Activated naive CD8-positive, alpha-beta T cell (primary cell): ENCODE data around the gene MSI2.

Experiments
- H3K27ac Mint-ChIP-seq: one replicate; pipeline ENCODE4 v1.8.0; 2021; ENCODE audit warnings: mixed read lengths
- H3K27me3 Mint-ChIP-seq: one replicate; pipeline ENCODE4 v1.8.0; 2021; ENCODE audit warnings: mixed read lengths
- H3K36me3 Mint-ChIP-seq: one replicate; pipeline ENCODE4 v1.8.0; 2021; ENCODE audit warnings: mixed read lengths
- H3K4me1 Mint-ChIP-seq: one replicate; pipeline ENCODE4 v1.8.0; 2021; ENCODE audit warnings: low read depth, mixed read lengths
- H3K4me3 Mint-ChIP-seq: one replicate; pipeline ENCODE4 v1.8.0; 2021; ENCODE audit warnings: mild to moderate bottlenecking, mixed read lengths
- H3K9me3 Mint-ChIP-seq: one replicate; pipeline ENCODE4 v1.8.0; 2021; ENCODE audit warnings: low read depth, mixed read lengths

The MSI2 gene

DNA sequence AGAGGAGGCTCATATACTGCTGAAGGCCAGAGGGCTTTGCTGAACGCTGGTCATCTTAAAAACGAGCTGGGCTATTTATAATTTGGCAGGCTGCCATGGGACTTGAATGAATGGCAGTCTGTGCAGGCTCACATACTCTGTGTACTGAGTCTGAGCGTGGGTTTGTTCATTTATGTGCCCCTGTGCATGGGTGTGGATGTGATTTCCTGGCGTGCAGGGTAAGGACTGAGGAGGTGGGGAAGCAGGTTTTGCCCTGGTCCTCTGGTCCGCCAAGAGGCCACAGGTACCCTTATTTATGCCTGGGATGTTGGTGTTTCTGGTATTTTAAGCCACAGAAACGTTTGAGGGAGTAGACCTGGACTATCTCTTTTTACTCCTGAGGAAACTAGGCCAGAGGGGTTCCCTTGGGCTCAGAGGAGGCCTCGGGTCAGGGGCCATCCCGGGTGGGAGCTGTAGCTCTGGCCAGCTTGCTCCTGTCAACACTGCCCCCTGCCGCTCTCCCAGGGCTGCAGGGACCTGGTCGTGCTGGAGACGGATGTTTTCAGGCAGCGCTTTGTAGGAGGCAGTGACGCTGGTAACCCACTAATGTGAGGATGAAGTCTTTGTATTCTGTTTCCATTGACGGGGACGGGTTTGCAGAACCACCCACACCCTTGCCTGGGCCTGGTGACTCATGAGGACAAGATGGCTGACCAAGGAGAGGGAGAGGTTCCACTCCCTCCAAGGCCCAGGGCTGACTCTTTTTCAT lies 184.4 kb downstream of the MSI2 start:
- H3K27ac Mint-ChIP-seq: peak overlapping the region; percentile 95
- no peaks in the 10 kb centered on the region for H3K27me3 Mint-ChIP-seq
- peaks cover 76% of the 10 kb centered on the region for H3K4me1 Mint-ChIP-seq

DNA sequence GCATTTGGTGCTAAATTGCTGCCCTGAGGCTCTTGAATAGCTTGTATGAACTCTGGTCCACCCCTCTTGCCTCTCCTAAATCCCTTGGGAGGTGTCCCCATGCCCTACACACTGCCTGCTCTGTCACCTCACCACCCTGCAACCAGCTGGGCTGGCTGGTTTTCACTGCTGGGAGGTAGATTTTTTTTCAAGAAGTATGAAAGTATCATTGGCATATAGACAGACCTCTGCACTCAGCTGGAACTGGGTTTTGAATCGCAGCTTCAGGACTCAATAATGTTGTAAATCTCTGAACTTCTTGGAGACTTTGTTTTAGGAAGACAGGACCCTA lies 184.9 kb downstream of the MSI2 start:
- Mint-ChIP-seq H3K27me3 (no peaks in the 10 kb centered on the region), H3K36me3 (peaks cover 7% of the 10 kb centered on the region), H3K4me3 (peak overlapping the region; percentile 77), H3K27ac (peak overlapping the region; percentile 95), H3K9me3 (no peaks in the 10 kb centered on the region), H3K4me1 (peaks cover 75% of the 10 kb centered on the region)

More for the DNA sequence above, 184.4 kb downstream of the MSI2 start:
- Mint-ChIP-seq H3K36me3 (peaks cover 11% of the 10 kb centered on the region), H3K4me3 (peak overlapping the region; percentile 77), H3K9me3 (no peaks in the 10 kb centered on the region)

DNA sequence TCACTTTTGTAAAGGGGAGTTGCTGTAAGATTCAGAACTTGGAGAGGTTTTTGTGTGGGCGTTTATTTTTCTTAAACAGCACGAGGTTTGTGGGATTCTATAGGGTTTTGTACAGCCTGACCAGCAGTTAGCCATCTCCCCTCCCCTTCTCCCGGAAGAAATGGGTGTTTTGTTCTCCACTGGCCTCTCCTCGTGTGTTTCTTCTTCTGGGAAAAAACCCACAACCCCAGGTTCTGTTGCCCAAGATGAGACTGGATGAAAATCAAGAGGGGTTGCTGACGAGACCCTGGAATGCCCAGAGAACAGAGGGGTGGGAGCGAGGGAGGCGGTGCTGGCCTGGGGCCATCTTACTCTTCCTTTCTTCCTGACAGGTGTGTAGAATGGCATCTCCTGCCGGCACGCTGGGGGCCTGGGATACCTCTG lies 186.1 kb downstream of the MSI2 start:
- H3K27ac Mint-ChIP-seq: peak overlapping the region; percentile 95
- peaks cover 68% of the 10 kb centered on the region for H3K4me1 Mint-ChIP-seq
- peak overlapping the region; percentile 77 for H3K4me3 Mint-ChIP-seq
- peaks cover 5% of the 10 kb centered on the region for H3K36me3 Mint-ChIP-seq
- H3K27me3 Mint-ChIP-seq: no peaks in the 10 kb centered on the region
- no peaks in the 10 kb centered on the region for H3K9me3 Mint-ChIP-seq

DNA sequence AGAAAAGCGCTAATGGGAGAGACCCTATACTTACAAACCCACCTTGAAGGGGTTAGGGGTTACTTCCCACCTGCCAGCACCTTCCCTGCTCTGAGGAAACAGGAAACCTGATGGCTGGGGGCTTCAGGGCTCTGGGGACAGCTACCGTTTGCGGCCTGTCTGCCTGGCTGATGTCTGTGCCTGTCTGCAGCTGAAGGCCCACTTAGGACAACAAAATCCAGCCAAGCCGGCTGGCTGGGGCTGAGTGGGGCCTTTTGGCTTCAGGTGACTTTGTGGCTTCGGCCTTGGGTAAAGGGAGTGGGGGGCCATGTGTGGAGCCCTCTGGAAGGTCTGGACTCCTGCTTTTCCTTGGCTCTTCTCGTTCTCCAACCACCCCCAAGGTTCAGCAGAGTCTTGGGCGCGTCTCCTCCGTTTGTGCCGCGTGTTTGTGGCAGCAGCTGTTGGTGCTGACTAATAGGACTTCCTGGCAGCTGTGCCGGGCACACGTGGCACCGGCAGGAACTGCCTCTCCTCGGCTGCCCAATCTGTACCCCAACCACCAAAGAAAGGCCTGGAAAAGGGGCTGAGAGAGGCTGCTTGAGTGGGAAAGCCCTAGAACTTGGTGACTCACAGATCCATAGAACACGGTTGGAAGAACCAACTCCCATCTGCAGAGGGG lies 186.7 kb downstream of the MSI2 start:
- H3K27me3 Mint-ChIP-seq: no peaks in the 10 kb centered on the region
- peaks cover 5% of the 10 kb centered on the region for H3K36me3 Mint-ChIP-seq
- peak overlapping the region; percentile 95 for H3K27ac Mint-ChIP-seq
- peaks cover 71% of the 10 kb centered on the region for H3K4me1 Mint-ChIP-seq
- no peaks in the 10 kb centered on the region for H3K9me3 Mint-ChIP-seq
- H3K4me3 Mint-ChIP-seq: peak overlapping the region; percentile 53

DNA sequence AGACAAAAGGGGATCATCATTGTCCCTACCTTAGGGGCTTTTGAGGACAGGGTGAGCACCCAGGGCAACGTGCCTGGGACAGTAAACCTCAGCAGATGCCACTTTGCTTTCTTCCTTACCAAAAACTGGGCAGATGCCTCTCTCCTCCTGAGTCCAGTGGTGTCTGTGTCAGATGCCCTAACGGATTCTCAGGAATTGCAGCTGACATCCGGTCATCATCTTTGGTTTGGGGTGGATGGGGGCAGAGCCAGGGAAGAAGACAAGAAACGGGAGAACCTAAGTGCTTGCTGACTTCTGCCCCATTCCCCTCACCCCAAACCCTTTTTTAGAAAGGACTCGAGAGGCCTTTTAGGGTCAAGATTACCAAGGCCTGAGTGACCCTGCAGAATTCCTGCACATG lies 187.5 kb downstream of the MSI2 start:
- Mint-ChIP-seq H3K27me3 (no peaks in the 10 kb centered on the region), H3K4me1 (peaks cover 71% of the 10 kb centered on the region), H3K9me3 (no peaks in the 10 kb centered on the region), H3K36me3 (peaks cover 7% of the 10 kb centered on the region), H3K27ac (peak overlapping the region; percentile 95), H3K4me3 (no peak overlapping the region)

DNA sequence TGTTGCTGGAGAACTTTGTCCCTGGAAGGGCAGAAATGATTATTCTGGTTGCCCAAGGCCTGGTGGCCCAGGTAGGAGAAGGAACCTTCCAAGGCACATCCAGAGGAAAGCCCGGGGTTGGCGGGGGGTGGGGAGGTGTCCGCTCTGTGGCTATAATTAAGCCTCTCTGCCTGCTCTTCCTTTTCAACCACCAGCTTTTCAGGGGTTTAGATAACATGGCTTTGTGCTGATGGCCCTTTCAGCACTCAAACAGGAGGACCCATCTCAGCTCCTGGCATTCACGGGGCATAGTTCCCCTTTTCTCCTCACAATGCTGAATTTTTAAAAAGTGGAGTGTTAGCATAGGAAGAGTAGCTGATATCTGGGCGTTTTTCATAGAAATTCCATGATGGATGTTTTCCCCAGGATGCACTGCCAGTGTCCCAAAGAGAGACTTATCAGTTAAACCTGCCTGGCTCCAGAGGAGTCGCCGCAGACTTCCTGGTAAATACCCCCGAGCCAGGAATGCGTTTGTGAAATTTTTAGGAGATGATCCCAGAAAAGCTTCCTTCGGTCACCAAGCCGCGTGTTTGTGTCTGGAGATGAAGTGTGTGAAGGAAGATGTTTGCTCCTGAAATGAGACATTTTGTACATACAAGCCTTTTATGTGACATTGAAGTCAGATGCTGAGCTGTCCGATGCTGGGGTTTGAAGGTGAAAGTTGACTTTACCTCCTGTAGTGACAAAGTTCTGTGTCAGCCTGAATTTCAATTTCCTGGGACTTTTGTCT lies 188.5 kb downstream of the MSI2 start:
- Mint-ChIP-seq H3K27ac (peak overlapping the region; percentile 46), H3K36me3 (peaks cover 5% of the 10 kb centered on the region), H3K27me3 (no peaks in the 10 kb centered on the region), H3K4me3 (no peak overlapping the region), H3K9me3 (no peaks in the 10 kb centered on the region), H3K4me1 (peaks cover 61% of the 10 kb centered on the region)

DNA sequence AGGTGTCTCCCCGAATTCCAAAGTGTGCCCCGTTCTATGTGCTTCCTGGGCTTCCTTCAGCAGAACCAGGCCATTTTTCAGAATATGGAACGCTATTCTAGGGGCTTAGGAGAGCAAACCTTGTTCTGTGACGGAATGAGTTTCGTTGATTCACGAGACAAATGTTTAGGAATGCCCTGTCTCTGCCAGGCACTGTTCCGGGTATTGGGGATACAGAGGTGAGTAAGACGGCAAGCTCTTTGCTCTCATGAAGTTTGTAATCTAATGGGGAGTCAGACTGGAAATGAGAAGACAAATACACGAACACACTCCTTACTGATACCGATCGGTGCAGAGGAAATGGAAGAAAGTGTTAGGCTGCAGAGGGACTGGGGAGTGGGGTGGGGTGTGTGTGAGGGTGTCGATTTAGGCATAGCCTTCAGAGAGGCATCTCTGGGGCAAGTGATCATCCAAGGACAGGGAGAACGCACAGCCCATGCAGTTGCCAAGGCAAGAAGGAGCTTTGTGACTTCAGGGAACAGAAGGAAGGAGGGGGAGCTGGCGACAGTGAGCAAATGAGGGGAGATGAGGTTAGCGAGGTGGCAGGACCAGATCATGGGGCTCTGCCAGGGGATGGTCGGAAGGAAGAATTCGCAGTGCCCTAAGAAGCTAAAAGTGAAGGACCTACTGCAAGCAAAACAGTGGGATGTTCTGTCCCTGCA lies 189.6 kb downstream of the MSI2 start:
- no peaks in the 10 kb centered on the region for H3K27me3 Mint-ChIP-seq
- H3K9me3 Mint-ChIP-seq: no peaks in the 10 kb centered on the region
- no peak overlapping the region for H3K27ac Mint-ChIP-seq
- peaks cover 52% of the 10 kb centered on the region for H3K4me1 Mint-ChIP-seq
- H3K36me3 Mint-ChIP-seq: peaks cover 5% of the 10 kb centered on the region
- H3K4me3 Mint-ChIP-seq: no peak overlapping the region

DNA sequence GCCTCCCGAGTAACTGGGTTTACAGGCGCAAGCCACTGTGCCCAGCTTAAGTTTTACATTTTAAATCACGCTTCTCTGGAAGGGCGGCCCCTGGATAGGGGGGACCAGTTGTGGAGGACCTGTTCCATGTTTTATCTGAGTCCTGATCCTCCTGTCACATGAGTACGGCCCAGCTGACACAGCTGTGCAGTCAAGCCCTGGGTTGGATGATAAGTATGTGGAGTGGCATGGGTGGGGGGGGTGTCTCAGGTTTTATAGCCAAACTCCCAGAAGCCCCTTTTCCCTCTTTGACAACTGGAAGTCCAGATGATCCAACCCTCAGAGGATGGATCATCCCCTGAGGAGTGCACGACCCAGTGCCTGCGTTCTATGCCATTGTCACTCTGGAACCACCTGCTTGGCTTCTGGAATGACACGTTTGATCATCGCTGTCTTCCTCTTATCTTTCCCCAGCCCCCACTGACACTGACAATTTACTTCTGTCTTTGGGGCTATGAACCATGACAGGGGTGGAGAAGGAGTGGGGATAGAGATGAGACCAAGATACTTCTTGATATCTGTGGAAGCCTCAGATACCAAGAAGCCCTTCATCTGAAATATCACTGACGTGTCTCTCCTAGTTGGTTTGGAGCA lies 191.2 kb downstream of the MSI2 start:
- Mint-ChIP-seq H3K27me3 (no peaks in the 10 kb centered on the region), H3K36me3 (peaks cover 5% of the 10 kb centered on the region), H3K9me3 (no peaks in the 10 kb centered on the region), H3K4me3 (no peak overlapping the region), H3K27ac (no peak overlapping the region), H3K4me1 (peaks cover 49% of the 10 kb centered on the region)

DNA sequence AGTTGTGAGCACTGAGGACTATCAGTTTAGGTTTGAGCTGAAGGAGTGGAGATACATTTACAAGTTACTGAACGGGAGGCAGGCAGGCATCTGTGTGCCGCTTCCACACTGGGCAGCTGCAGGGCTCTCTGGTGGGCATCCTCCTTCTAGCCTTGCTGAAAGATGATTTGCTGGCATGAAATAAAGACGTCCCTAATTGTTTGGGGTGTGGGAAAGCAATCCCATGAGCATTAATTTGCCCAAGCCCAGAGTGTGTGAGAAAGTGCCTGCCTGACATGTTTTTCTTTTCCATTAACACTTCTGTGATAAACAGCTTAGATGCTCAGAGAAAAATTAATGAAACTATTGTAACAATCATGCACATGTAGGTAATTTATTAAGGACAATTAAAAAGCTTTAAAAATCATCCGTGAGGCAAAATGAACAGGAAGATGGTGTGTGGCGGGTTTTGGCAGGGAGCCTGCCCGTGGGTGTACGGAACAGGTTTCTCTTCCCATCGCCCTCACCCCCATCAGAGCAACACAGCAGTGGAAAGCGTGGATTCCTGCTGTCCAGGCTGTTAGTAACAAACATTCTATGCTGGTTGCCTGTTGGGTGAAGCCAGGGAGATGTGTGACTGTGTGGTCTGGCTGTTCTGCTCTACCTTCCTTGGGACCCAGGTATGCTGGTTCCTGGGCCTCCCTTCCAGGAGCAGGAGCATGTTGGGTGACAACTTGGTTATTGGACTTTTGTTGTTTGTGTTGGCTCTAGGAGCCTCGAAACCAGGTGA lies 191.9 kb downstream of the MSI2 start:
- H3K27me3 Mint-ChIP-seq: no peaks in the 10 kb centered on the region
- H3K27ac Mint-ChIP-seq: no peak overlapping the region
- H3K9me3 Mint-ChIP-seq: no peaks in the 10 kb centered on the region
- peaks cover 48% of the 10 kb centered on the region for H3K4me1 Mint-ChIP-seq
- peaks cover 5% of the 10 kb centered on the region for H3K36me3 Mint-ChIP-seq
- H3K4me3 Mint-ChIP-seq: no peak overlapping the region

DNA sequence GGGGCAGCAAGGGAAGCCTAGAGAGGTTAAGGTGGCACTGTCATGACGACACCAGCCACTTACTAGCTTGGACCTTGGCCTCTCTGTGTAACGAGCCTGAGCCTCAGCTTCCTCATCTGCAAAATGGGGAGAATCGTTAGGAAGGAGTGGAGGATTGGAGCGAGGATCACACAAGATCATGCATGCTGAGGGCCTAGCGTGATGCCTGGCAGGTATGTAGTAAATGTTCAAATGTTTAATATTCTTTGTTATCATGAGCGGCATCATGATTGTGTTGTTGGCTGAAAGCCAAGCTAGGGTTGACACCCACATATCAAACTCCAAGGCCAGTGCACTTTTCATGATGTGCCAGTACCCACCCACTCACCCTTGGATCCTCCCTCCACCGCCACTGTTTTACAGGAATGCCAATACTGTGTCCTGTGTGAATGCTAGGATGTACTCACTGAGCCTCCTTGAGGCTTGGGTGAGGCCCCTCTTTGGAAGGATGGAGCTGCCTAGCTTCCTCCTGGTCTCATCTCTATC lies 192.5 kb downstream of the MSI2 start:
- H3K4me3 Mint-ChIP-seq: no peak overlapping the region
- no peaks in the 10 kb centered on the region for H3K9me3 Mint-ChIP-seq
- H3K27ac Mint-ChIP-seq: no peak overlapping the region
- peaks cover 48% of the 10 kb centered on the region for H3K4me1 Mint-ChIP-seq
- no peaks in the 10 kb centered on the region for H3K27me3 Mint-ChIP-seq
- H3K36me3 Mint-ChIP-seq: peaks cover 5% of the 10 kb centered on the region

DNA sequence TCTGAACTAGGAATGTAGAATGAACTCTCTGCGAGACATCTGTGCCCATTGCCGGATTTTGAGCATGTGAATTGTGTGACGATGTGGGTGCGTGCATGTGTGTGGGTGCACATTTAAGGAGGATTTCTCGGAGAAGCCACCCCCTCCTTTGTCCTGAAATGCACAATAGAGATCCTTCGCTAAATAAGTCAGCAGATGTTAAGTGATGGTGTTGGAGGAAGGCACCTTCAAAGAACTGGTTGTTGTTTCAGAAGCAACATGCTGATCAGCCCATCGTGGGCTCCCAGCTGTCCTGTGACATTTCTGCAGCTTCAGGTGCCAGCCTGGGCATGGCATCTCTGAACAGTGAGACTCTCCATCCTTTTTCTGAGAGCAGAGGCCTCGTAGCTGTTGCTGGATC lies 194.9 kb downstream of the MSI2 start:
- H3K27ac Mint-ChIP-seq: peak overlapping the region; percentile 28
- H3K4me3 Mint-ChIP-seq: no peak overlapping the region
- H3K36me3 Mint-ChIP-seq: peaks cover 8% of the 10 kb centered on the region
- H3K9me3 Mint-ChIP-seq: no peaks in the 10 kb centered on the region
- peaks cover 58% of the 10 kb centered on the region for H3K4me1 Mint-ChIP-seq
- H3K27me3 Mint-ChIP-seq: no peaks in the 10 kb centered on the region

DNA sequence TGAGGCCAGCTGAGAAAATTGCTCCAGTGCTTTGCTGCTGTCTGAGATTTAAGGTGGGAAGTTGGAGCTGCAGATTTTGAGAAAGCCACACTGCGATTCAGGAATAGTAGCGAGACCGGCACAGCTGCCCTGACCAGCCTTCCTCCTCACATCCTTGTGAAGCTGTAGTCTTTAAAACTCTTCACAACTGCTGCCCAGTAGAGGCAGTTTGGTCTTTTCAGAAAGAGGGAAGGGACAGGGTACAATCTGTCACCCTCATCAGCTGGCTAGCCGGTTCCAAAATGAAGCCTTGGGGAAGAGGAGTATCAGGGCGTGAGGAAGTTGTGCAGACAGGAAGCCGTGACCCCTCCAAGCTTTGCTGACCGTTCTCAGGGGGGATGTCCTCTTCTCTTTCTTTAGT lies 195.3 kb downstream of the MSI2 start:
- Mint-ChIP-seq H3K9me3 (no peaks in the 10 kb centered on the region), H3K36me3 (peaks cover 7% of the 10 kb centered on the region), H3K27me3 (no peaks in the 10 kb centered on the region), H3K27ac (no peak overlapping the region), H3K4me1 (peaks cover 60% of the 10 kb centered on the region), H3K4me3 (no peak overlapping the region)

DNA sequence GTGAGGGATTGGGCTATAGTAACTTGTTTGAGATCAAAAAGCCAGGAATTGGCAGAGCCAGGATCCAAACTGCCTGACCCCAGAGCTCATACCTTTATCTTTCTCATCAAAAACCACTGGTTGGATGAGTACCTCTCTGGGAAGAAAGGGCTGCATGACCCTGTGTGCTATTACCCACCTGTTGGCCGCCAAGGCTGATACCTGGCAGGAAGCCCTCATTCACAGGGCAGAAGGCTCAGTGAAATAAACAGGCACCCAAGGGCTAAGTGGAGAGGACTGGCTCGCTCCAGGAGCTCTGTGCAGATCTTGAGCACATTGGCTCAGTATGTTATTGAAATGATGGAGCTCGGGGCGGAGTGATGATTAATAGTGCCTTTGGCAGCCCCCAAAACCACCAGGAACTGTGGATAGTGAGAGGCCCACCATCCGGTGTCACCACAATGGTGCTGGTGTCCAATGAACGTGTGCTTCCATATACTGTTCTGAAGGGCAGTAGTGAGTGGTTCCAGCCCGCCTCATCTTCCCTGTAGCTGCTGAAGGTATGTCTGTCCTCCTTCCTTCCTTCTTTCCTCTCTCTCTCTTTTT lies 197.6 kb downstream of the MSI2 start:
- Mint-ChIP-seq H3K27ac (no peak overlapping the region), H3K9me3 (no peaks in the 10 kb centered on the region), H3K4me1 (peaks cover 60% of the 10 kb centered on the region), H3K27me3 (no peaks in the 10 kb centered on the region), H3K4me3 (no peak overlapping the region), H3K36me3 (peaks cover 3% of the 10 kb centered on the region)
